OCI-M2 (cell line): Measurements from ENCODE around the gene SNX32.

ENCODE experiments used
- DNase-seq: peaks from one replicate; lab custom pipeline; 2025; ENCODE audit not compliant: unreplicated experiment; lab: John Stamatoyannopoulos, UW

The SNX32 gene

GRCh38 chr11:65854852-65855837, 21.4 kb downstream of the SNX32 start:
- no peak for DNase-seq

DNA sequence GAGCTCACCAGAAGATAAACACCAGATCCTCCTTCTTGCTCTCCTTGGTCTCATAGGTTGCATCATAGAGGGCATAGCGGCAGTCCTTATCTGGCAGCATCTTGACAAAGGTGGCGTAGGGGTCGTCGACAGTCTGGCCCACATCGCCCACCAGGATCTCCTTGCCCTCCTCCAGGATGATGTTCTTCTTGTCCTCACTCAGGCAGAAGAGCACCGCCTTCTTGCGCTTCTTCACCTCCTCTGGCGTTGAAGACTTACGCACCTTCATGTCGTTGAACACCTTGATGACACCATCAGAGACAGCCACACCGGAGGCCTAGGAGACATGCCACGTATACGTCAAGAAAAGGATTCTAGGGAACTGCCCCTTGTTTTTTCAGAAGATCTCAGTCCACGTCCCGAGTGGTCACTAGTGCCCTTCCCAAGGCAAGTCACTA, 22.2 kb downstream of the SNX32 start:
- DNase-seq = no peak

DNA sequence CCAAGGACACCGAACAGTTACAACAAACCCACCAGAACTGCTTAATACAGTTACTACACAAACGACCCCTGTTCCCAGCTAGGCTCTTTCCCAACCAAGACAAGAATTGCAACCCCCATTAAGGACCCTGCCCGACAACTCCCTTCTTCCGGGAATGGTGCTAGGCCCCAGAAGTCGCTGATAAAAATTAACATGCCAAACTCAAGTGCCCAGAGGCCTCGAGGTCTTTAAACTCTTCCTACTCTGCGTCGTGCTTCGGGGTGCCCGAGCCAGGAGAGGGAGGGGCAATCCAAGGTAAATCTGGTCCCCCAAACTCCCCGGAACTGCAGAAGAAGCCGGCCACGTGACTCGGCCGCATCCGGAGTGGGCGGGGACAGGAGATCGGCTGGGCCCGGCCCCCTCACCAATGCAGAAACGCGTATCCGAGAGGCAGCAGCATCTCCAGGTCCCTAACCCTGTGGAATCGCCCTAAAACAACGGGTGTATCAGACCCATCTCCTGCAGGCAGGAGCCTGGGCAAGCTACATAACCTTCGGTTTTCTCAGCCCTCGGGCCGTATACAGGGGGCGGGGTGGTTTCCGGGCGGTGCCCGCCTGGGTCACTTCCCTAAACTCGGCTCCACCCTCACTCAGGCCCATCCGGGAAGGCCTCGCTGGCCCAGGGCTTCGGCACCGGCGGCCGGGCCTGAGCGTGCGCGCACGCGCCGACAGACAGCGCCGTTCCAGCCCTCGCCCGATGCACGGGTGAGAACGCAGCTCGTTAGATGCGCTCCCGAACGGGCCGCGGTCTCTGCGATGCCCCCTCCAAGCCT, 23.1 kb downstream of the SNX32 start:
- DNase-seq = no peak

DNA sequence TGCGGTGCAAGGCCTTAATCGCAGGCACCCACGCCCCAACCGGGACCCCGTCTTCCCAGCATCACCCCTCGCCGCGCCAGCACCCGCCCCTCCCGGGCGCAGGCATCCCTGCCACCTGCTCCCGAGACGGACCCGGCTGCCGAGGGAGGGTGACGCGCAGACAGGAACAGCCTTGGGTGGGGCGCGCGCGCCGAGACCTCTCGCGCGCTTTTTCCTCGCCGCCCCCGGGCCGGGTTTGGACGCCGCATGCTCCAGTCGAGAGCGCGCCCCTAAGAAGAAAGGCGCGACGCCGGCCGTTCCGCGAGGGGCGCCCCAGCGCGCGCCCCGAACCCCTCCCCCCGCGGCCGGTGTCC, 23.7 kb downstream of the SNX32 start:
- DNase-seq = no peak

GRCh38 chr11:65857853-65858680, 24.3 kb downstream of the SNX32 start, which contains the start of gene CFL1:
Gene CFL1 (minus strand): TSS chr11:65858180. CDS start chr11:65858099, 81 bp downstream.
- DNase-seq = peak; percentile 60

- DNase-seq = no peak
Observed at GRCh38 chr11:65858681-65859087, 24.9 kb downstream of the SNX32 start.

- peak; percentile 89 for DNase-seq
Observed at GRCh38 chr11:65859095-65859811, 25.5 kb downstream of the SNX32 start.

DNA sequence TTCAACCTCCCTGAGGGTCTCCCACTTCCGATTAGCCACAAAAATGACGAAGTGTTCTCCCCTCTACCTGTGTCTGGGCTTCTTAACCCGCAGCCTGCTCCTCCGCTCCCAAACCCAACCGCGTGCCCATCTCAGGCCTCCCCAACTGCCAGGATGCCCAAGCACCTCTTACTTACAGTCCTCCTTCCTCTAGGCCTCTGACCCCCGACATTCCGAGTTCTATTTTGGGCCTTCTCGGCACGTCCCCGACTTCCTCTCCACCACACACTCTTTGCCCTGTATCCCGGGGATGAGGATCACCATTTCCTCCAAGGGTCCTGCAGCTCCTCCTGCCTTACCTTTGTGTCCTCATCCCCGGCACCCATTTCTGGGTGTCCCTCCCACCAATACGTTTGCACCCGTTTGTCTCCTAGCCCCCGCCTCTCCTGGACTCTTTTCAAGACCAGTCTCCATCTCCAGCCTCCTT, 26.1 kb downstream of the SNX32 start:
- DNase-seq = no peak

DNA sequence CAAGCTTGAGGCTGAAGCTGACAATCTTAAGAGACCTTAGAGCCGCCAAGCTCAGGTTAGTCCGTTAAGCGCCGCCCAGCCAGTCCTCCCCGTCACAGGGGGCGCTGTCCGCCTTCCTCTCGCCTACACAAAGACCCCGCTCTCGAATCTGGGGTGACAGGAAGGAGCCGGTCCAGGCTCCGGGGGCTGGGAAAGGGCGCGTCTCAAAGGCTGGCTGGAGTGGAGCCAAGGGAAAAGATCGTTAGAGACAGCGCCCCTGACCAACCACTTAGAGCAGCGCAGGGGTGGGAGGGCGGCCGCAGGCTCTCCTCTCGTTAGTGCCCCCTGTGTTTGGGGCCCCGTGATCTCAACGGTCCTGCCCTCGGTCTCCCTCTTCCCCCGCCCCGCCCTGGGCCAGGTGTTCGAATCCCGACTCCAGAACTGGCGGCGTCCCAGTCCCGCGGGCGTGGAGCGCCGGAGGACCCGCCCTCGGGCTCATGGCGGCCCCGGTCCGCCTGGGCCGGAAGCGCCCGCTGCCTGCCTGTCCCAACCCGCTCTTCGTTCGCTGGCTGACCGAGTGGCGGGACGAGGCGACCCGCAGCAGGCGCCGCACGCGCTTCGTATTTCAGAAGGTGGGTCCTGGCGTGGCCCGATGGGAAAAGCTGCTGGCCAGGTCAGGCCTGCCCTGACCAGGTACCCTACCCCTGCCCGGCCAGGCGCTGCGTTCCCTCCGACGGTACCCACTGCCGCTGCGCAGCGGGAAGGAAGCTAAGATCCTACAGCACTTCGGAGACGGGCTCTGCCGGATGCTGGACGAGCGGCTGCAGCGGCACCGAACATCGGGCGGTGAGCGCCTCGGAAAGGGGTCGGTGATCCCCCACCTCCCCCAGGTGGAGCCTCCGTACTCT, 26.8 kb downstream of the SNX32 start, which contains the start of gene MUS81:
Gene MUS81 (plus strand): TSS at position 156 of the 887 bp plus-strand sequence. CDS start 321 bp downstream, at position 477.
- DNase-seq = peak; percentile 85

- no peak for DNase-seq
Observed at GRCh38 chr11:65861165-65861505, 27.4 kb downstream of the SNX32 start.

- DNase-seq = no peak
Observed at GRCh38 chr11:65861533-65862183, 27.9 kb downstream of the SNX32 start.

GRCh38 chr11:65862191-65862735, 28.5 kb downstream of the SNX32 start:
- DNase-seq = no peak

DNA sequence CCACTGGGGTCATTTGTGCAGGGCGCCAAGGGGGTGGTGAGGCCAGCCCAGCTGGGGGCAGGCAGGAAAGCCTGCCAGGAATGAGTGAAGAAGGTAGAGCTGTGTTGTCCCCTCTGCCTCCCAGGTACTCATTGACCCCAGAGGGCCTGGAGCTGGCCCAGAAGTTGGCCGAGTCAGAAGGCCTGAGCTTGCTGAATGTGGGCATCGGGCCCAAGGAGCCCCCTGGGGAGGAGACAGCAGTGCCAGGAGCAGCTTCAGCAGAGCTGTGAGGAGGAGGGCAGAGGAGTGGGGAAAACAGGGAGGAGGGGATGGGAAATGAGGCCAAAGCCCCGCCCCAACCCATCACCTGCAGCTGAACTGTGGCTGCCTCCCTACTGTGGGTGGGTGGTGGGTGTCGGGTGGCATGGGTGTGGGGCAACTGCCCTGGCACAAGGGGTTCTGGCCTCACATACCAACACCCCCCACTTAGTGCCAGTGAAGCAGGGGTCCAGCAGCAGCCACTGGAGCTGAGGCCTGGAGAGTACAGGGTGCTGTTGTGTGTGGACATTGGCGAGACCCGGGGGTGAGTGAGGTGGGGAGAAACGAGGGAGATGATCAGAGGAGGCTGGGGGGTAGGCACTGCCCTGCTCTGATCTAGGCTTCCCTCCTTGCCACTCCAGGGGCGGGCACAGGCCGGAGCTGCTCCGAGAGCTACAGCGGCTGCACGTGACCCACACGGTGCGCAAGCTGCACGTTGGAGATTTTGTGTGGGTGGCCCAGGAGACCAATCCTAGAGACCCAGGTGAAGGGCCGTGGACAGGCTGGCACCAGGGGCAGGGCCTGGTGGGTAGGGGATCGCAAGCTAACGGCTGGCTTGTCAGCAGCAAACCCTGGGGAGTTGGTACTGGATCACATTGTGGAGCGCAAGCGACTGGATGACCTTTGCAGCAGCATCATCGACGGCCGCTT, 29.5 kb downstream of the SNX32 start:
- DNase-seq = no peak

DNA sequence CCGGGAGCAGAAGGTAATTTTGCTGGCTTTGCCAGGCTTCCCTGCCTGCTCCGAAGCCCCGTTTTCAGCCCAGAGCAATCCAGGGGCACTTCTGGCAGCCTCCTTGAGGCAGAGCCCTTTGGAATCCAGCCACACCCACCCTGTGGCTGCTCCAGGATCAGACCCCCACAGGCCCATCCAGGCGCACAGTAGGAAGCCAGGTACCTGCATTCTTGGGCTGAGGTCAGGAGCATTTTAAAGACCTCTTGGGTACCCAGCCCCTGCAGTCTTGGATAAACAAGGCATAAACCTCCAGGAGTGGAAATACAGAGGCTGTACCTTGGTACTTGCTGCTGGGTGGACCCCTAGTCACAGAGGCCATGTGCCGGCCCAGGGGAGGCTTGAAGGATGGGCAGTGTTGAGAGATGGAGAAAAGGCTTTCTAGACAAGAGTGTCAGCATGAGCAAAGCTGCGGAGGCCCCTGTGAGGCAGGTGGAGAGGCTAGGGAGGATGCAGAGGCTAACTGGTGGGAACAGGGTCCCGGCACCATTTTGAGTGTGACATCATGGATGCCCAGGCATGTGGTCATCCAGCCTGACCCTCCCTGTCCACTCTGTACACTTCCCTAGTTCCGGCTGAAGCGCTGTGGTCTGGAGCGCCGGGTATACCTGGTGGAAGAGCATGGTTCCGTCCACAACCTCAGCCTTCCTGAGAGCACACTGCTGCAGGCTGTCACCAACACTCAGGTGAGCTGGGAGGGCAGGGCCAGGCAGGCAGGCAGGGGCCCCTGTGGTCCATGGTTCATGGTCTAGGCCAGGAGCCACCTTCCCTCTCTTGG, 30.3 kb downstream of the SNX32 start:
- no peak for DNase-seq

DNA sequence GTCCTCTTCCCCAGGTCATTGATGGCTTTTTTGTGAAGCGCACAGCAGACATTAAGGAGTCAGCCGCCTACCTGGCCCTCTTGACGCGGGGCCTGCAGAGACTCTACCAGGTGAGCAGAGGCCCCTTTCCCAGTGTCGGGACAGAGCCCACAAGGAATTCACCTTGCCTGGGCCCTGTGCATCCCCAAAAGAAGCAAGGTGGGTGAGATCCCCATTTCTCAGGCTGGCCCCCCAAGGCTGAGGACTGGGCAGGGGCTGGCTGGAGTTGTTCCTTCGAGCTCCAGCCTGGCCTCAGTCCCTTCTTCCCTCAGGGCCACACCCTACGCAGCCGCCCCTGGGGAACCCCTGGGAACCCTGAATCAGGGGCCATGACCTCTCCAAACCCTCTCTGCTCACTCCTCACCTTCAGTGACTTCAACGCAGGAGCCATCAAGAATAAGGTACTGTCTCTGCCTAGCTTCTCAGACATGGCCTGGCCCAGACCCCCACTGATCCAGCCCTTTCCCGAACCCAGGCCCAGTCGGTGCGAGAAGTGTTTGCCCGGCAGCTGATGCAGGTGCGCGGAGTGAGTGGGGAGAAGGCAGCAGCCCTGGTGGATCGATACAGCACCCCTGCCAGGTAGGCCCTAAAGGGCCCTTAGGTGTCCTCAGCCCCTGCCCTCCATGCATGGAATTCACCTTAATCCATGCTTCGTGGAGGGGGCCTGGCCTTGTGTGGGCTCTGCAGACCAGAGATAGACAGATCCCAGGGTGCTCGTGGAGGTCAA, 31.1 kb downstream of the SNX32 start:
- DNase-seq = no peak
